Mesothelial cell of epicardium (in vitro differentiated cells): ENCODE measurements around the gene SLC22A3. TPM values are rescaled to one million over a fixed set of nuclear protein-coding genes. Genes with fewer than 3 reads are reported as not detected.

Experiments
- DNase-seq, 2 experiments: peaks; one replicate each; pipeline ENCODE4 v3.0.0; 2021; ENCODE audit warnings: low spot score in 2 of 2; ENCODE audit not compliant: unreplicated experiment in 2 of 2
- H3K27ac Mint-ChIP-seq: 2 replicates; pipeline ENCODE4 v1.8.0; 2021; ENCODE audit warnings: mixed read lengths
- H3K27me3 Mint-ChIP-seq: 2 replicates; pipeline ENCODE4 v1.8.0; 2021; ENCODE audit warnings: low read depth, mixed read lengths
- H3K36me3 Mint-ChIP-seq: 2 replicates; pipeline ENCODE4 v1.8.0; 2021; ENCODE audit warnings: mixed read lengths
- H3K4me1 Mint-ChIP-seq: 2 replicates; pipeline ENCODE4 v1.8.0; 2021; ENCODE audit warnings: mixed read lengths
- H3K4me3 Mint-ChIP-seq: 2 replicates; pipeline ENCODE4 v1.8.0; 2021; ENCODE audit warnings: mild to moderate bottlenecking, moderate library complexity, mixed read lengths
- H3K9me3 Mint-ChIP-seq: 2 replicates; pipeline ENCODE4 v1.8.0; 2021; ENCODE audit warnings: mixed read lengths
- CTCF ChIP-seq: fragments of 200-600 bp; sonication (generic); IDR thresholded peaks from one replicate; pipeline ENCODE4 v1.5.0; 2021; ENCODE audit warnings: antibody characterized with exemption; ENCODE audit not compliant: unreplicated experiment
- total RNA-seq: library from RNA; stranded (reverse); gene quantifications from 3 replicates; pipeline ENCODE4 v1.2.1, GENCODE V29; 2021

SLC22A3 gene
- total RNA-seq, 1 donor from 2014 or later: 1.3 TPM

GRCh38 chr6:160417146-160417545 lies 69.0 kb downstream of the SLC22A3 start:
- TF ChIP-seq CTCF: no peak
- no peak overlapping the region for H3K4me3 Mint-ChIP-seq
- H3K36me3 Mint-ChIP-seq: no peaks in the 10 kb centered on the region
- peaks cover 9% of the 10 kb centered on the region for H3K27me3 Mint-ChIP-seq
- DNase-seq: no peak
- no peak overlapping the region for H3K27ac Mint-ChIP-seq
- no peaks in the 10 kb centered on the region for H3K9me3 Mint-ChIP-seq
- no peaks in the 10 kb centered on the region for H3K4me1 Mint-ChIP-seq

- Mint-ChIP-seq H3K4me1 (no peaks in the 10 kb centered on the region), H3K9me3 (no peaks in the 10 kb centered on the region), H3K27me3 (peaks cover 9% of the 10 kb centered on the region), H3K4me3 (no peak overlapping the region), H3K27ac (no peak overlapping the region), H3K36me3 (no peaks in the 10 kb centered on the region)
- TF ChIP-seq CTCF: no peak
- no peak for DNase-seq
Measured at GRCh38 chr6:160417550-160417949, 69.4 kb downstream of the SLC22A3 start.

- no peaks in the 10 kb centered on the region for H3K4me1 Mint-ChIP-seq
- peaks cover 7% of the 10 kb centered on the region for H3K27me3 Mint-ChIP-seq
- no peaks in the 10 kb centered on the region for H3K36me3 Mint-ChIP-seq
- TF ChIP-seq CTCF: no peak
- DNase-seq: no peak
- no peaks in the 10 kb centered on the region for H3K9me3 Mint-ChIP-seq
- no peak overlapping the region for H3K27ac Mint-ChIP-seq
- no peak overlapping the region for H3K4me3 Mint-ChIP-seq
Measured at GRCh38 chr6:160418370-160418769, 70.2 kb downstream of the SLC22A3 start.

GRCh38 chr6:160419488-160419887 lies 71.3 kb downstream of the SLC22A3 start:
- H3K36me3 Mint-ChIP-seq: no peaks in the 10 kb centered on the region
- DNase-seq: no peak
- H3K4me1 Mint-ChIP-seq: no peaks in the 10 kb centered on the region
- H3K4me3 Mint-ChIP-seq: no peak overlapping the region
- H3K9me3 Mint-ChIP-seq: no peaks in the 10 kb centered on the region
- peaks cover 2% of the 10 kb centered on the region for H3K27me3 Mint-ChIP-seq
- no peak for TF ChIP-seq CTCF
- H3K27ac Mint-ChIP-seq: no peak overlapping the region

- Mint-ChIP-seq H3K4me3 (no peak overlapping the region), H3K4me1 (no peaks in the 10 kb centered on the region), H3K9me3 (no peaks in the 10 kb centered on the region), H3K36me3 (no peaks in the 10 kb centered on the region), H3K27me3 (peaks cover under 1% of the 10 kb centered on the region), H3K27ac (no peak overlapping the region)
- no peak for TF ChIP-seq CTCF
- no peak for DNase-seq
Measured at GRCh38 chr6:160420253-160420968, 72.2 kb downstream of the SLC22A3 start.
